ENCODE results near the gene IL17RD. TPM values are rescaled to one million over a fixed set of nuclear protein-coding genes. Genes with fewer than 3 reads are reported as not detected.
A peak's percentile ranks its signal among the peaks of the same experiment; 100 is the strongest.

Gene IL17RD
- polyA plus RNA-seq, 1 experiment, result 1.4 TPM

DNA sequence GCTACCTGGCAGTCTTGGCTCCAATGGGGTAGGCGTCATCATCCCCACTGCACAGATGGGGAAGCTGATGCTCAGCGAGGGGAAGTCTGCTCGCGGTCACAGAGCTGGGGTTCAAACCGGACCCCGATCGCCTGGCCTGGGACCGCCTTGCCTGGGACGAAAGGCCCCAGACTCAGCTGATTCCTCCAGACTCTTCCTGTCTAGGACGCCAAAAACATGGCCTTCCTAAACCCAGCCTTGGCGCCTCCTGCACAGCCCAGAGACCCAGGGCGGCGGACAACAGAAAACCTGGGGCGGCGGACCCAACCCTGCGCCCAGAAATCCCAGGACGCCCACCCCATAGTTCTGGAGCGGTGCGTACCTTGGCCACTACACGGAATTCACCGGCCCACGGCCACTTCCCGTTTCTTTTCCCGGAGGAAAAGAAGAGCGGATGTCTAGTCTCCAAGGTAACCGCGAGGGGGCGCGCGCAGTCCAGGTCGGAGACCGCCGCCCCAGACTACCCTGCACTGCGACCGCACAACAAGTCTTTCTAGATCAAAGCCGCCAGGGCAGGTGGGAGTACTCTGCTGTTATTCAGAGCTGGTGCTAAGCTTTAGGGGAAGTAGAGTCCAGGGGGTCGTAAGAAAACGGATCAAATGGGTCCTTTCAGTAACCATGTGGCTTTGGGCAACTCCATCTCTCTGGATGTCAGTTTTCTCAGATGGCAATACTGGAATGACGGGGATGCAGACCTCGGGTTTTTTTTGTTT lies 4.9 kb upstream of the IL17RD start:
- TF ChIP-seq, protein P1, sequence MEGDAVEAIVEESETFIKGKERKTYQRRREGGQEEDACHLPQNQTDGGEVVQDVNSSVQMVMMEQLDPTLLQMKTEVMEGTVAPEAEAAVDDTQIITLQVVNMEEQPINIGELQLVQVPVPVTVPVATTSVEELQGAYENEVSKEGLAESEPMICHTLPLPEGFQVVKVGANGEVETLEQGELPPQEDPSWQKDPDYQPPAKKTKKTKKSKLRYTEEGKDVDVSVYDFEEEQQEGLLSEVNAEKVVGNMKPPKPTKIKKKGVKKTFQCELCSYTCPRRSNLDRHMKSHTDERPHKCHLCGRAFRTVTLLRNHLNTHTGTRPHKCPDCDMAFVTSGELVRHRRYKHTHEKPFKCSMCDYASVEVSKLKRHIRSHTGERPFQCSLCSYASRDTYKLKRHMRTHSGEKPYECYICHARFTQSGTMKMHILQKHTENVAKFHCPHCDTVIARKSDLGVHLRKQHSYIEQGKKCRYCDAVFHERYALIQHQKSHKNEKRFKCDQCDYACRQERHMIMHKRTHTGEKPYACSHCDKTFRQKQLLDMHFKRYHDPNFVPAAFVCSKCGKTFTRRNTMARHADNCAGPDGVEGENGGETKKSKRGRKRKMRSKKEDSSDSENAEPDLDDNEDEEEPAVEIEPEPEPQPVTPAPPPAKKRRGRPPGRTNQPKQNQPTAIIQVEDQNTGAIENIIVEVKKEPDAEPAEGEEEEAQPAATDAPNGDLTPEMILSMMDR (IDR thresholded peaks at IDR 0.05; ENCODE audit: low read depth, low read length), result peak; percentile 79
- no peaks in the 10 kb centered on the region for H3K9me3 ChIP-seq (ENCODE audit: control insufficient read depth, insufficient read depth, low read length)
- H3K27ac ChIP-seq (ENCODE audit: low read depth, low read length), result no peak overlapping the region
- peaks cover 23% of the 10 kb centered on the region for H3K27me3 ChIP-seq (ENCODE audit: control insufficient read depth, insufficient read depth, low read length)
- DNase-seq (ENCODE audit: low read depth, low spot score), result peak; percentile 8
- peak overlapping the region; percentile 57 for H3K4me3 ChIP-seq (ENCODE audit: low read depth, low read length)
- CTCF ChIA-PET, result interaction anchor here (0.5 to 3.2 kb wide), 38 partner anchors 9 to 705 kb away, joined by 3 to 27 read pairs (median 4); partner anchors contain the start of gene PDE12
- POLR2A ChIA-PET, result no interaction called here

DNA sequence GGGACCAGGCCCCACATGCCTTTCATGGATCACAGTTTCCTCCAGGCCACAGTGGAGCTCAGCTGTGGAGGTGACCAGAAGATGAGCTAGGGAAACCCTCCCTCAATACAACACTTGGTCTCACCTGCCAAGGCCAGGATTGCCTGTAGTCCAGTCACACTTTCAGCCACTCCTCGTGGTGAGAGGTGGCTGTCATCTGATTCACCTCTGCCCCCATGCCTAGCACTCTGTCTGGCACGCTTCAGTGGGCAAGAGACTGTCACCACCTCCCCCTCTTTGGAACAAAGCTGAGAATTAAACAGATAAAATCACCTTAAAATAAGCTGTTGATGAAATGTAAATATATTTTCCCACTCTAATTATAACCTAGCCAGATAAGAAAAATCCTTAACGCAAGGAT lies 4.0 kb upstream of the IL17RD start:
- H3K9me3 ChIP-seq (ENCODE audit: control insufficient read depth, insufficient read depth, low read length), result no peaks in the 10 kb centered on the region
- DNase-seq (ENCODE audit: low read depth, low spot score), result no peak
- peaks cover 24% of the 10 kb centered on the region for H3K27me3 ChIP-seq (ENCODE audit: control insufficient read depth, insufficient read depth, low read length)
- H3K27ac ChIP-seq (ENCODE audit: low read depth, low read length), result no peak overlapping the region
- no peak overlapping the region for H3K4me3 ChIP-seq (ENCODE audit: low read depth, low read length)
- POLR2A ChIA-PET, result no interaction called here
- CTCF ChIA-PET, result interaction anchor here (0.7 to 3.2 kb wide), 11 partner anchors 10 to 684 kb away, joined by 3 to 27 read pairs (median 7); no protein-coding TSS in a partner anchor
- TF ChIP-seq, protein P1 (IDR thresholded peaks at IDR 0.05; ENCODE audit: low read depth, low read length), result no peak

DNA sequence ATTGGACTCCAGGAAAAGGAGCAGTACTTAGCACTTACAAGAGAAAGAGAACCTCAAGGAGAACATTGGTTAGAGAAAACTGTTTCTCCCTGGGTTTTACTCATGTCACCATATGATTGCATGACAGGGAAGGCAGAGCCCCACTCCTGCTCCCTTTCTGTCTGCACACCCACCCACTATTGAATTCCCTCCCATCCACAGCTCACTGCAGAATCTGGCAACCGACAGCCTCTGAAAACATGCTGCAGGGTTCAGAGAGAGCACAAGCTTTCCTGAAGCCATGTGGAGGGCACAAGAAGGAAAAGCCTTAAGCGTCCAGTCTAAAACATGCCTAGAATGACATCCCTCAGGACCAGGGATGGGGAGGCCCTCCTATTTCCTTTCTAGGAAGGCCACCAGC lies 3.0 kb upstream of the IL17RD start:
- POLR2A ChIA-PET, result no interaction called here
- no peaks in the 10 kb centered on the region for H3K9me3 ChIP-seq (ENCODE audit: control insufficient read depth, insufficient read depth, low read length)
- TF ChIP-seq, protein P1 (IDR thresholded peaks at IDR 0.05; ENCODE audit: low read depth, low read length), result no peak
- peaks cover 27% of the 10 kb centered on the region for H3K27me3 ChIP-seq (ENCODE audit: control insufficient read depth, insufficient read depth, low read length)
- H3K4me3 ChIP-seq (ENCODE audit: low read depth, low read length), result no peak overlapping the region
- CTCF ChIA-PET, result no interaction called here
- DNase-seq (ENCODE audit: low read depth, low spot score), result no peak
- no peak overlapping the region for H3K27ac ChIP-seq (ENCODE audit: low read depth, low read length)

DNA sequence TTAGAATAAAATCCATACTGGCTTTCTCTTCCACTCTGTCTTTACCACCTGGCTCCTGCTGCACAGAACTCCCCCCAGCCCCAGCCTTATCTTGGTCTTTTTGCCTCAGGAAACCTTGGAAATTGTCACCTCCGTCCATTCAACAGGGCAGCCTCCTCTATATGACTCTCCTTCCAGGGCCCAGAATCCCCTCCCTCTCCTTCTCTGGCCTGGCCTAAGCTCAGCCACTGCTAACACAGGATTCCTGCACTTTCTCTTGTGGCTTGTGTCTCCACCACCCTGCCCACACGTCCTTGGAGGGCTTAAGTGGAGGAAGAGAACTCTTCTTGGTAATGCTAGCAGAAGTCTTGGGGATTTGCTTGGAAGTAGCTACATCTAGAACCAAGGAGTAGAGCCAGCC lies 1.5 kb upstream of the IL17RD start:
- no peak for DNase-seq (ENCODE audit: low read depth, low spot score)
- Histone ChIP-seq H3K4me3 (ENCODE audit: low read depth, low read length) (no peak overlapping the region), H3K9me3 (ENCODE audit: control insufficient read depth, insufficient read depth, low read length) (no peaks in the 10 kb centered on the region), H3K27ac (ENCODE audit: low read depth, low read length) (no peak overlapping the region), H3K27me3 (ENCODE audit: control insufficient read depth, insufficient read depth, low read length) (peaks cover 41% of the 10 kb centered on the region)
- ChIA-PET CTCF (interaction anchor here (0.7 kb wide), 1 partner anchor 171 kb away, joined by 5 read pairs; no protein-coding TSS in a partner anchor), POLR2A (no interaction called here)
- TF ChIP-seq, protein P1 (IDR thresholded peaks at IDR 0.05; ENCODE audit: low read depth, low read length), result no peak

DNA sequence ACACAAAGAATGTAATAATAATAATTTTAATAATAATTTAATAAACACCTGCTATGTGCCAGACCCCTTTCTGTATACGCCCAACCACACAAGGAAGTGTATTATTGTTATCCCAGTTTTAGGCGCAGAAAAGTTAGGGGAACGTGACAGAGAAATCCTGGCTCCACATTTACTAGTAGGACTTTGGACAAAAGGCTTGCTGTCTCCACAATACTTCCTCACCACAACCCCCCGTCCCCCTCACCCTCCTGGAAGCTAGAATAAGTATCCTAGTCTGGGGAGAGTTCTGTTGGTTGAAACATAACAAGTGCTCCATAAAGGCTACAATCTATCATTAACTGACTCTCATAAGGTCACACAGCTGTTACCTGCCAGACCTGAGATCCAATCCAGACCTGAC lies 488 bp upstream of the IL17RD start:
- Histone ChIP-seq H3K27ac (ENCODE audit: low read depth, low read length) (no peak overlapping the region), H3K27me3 (ENCODE audit: control insufficient read depth, insufficient read depth, low read length) (peaks cover 49% of the 10 kb centered on the region), H3K4me3 (ENCODE audit: low read depth, low read length) (no peak overlapping the region), H3K9me3 (ENCODE audit: control insufficient read depth, insufficient read depth, low read length) (no peaks in the 10 kb centered on the region)
- CTCF ChIA-PET, result interaction anchor here (0.7 kb wide), 2 partner anchors 29 to 170 kb away, joined by 3 to 5 read pairs; no protein-coding TSS in a partner anchor
- POLR2A ChIA-PET, result no interaction called here
- TF ChIP-seq, protein P1 (IDR thresholded peaks at IDR 0.05; ENCODE audit: low read depth, low read length), result no peak
- DNase-seq (ENCODE audit: low read depth, low spot score), result no peak

Measured in AG04450 (cell line).